ENCODE results near the gene TRIM8. TPM values are rescaled to one million over a fixed set of nuclear protein-coding genes. Genes with fewer than 3 reads are reported as not detected.

Gene TRIM8
- total and polyA plus RNA-seq, 2 of the 8 experiments (the other 6 are each of a cell fraction or from before 2014, with no cell fraction given): 24.9 to 38.8 TPM

DNA sequence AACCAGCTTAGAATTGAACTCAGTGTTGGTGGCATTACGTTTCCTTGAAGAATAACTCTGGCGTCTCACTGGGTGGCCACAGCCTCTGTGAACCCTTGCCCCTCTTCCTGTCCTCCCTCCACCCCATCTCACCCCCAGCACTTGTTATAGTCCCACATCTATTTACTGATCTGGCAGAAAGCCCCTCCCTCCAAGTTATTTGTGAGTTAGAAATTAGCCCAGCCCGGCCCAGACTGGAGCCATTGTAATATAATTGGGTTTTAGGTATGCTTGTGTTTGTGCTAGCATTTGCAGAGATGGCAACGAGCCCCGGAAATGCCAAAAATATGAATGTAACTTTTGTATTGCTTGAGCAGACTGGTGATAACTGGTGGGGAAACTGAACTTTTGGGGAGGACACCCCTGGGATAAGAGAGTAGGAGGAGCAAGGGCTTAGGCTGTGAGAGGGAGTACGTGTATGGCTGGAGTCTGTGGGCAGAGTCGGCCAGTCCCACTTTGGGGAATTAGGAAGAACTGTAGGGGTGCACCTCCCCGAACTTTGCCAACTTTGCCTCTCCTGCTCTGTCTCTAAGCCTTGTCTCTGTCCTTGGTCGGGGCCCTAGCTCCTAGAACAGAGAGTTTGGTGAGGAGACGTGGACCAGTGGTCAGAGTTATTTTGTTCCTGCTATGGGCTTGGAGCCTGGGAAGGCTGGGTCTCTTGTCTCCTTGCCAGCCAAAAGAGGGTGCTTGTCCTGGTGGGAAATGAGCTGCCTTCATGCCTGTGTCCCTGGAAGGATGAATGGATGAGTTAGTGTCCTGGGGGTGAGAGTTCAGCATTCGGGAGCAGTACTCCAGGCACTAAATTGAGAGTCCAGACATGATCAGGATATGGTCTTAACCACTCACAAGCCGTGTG, 19.3 kb upstream of the TRIM8 start:
- H2AK5ac ChIP-seq (ENCODE audit: low read depth, low read length): no peak overlapping the region; the same call in 1 of the 2 replicates
- H3K27ac ChIP-seq (ENCODE audit: low read depth, low read length): no peak overlapping the region
- H3K4me3 ChIP-seq (ENCODE audit: extremely low read depth in 1 of 4, insufficient read depth in 2 of 4, low read depth in 3 of 4, low read length in 4 of 4): no peak overlapping the region
- peak overlapping the region; percentile 40 for H2BK120ac ChIP-seq (replicated peaks; ENCODE audit: low read depth, low read length)
- 88% methylated on average over 12 of the region's 12 CpGs; no CpG with 5 or more reads in 1 of the 2 experiments for WGBS, 2 experiments (ENCODE audit: extremely low coverage in 1 of 2, insufficient coverage in 1 of 2, insufficient read length in 1 of 2, insufficient replicate concordance in 2 of 2, low coverage in 1 of 2, low lambda C conversion rate in 2 of 2, missing lambda C conversion rate in 1 of 2)
- H3K18ac ChIP-seq (ENCODE audit: extremely low read depth, low read length): no peak overlapping the region
- no peaks in the 10 kb centered on the region for H3K27me3 ChIP-seq (replicated peaks in 1 of 4; ENCODE audit: control insufficient read depth in 3 of 4, extremely low read depth in 1 of 4, insufficient read depth in 3 of 4, low read length in 3 of 4)
- H2BK20ac ChIP-seq (ENCODE audit: low read length): peak overlapping the region; percentile 95; the same call in 1 of the 2 replicates
- no peaks in the 10 kb centered on the region for H3K79me2 ChIP-seq (ENCODE audit: control insufficient read depth in 1 of 2, insufficient read depth in 2 of 2, low read length in 2 of 2)
- no peak overlapping the region for H3K23ac ChIP-seq (ENCODE audit: insufficient read length)
- no peak overlapping the region for H3K14ac ChIP-seq (ENCODE audit: insufficient read length)
- H4K20me1 ChIP-seq (replicated peaks in 1 of 2; ENCODE audit: control insufficient read depth in 1 of 2, insufficient read depth in 2 of 2, low read length in 2 of 2): no peaks in the 10 kb centered on the region
- peaks cover 22 to 42% (median 29%) of the 10 kb centered on the region in 4 experiments for H3K4me1 ChIP-seq (replicated peaks in 1 of 4; ENCODE audit: control insufficient read depth in 3 of 4, insufficient read depth in 4 of 4, low read length in 3 of 4)
- H2BK12ac ChIP-seq (ENCODE audit: low read depth, low read length): no peak overlapping the region; the same call in 1 of the 2 replicates
- no peak for TF ChIP-seq SUZ12 (IDR thresholded peaks at IDR 0.05; ENCODE audit: low read length)
- TF ChIP-seq CREB1 (IDR thresholded peaks at IDR 0.05): no peak
- TF ChIP-seq RBBP5 (IDR thresholded peaks at IDR 0.05; ENCODE audit: borderline replicate concordance, low read depth, low read length): no peak
- TF ChIP-seq, protein P1, sequence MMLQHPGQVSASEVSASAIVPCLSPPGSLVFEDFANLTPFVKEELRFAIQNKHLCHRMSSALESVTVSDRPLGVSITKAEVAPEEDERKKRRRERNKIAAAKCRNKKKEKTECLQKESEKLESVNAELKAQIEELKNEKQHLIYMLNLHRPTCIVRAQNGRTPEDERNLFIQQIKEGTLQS (IDR thresholded peaks at IDR 0.05; ENCODE audit: insufficient read depth, low read depth, low read length): no peak
- TF ChIP-seq MAFK (IDR thresholded peaks at IDR 0.05; ENCODE audit: low read depth, low read length): no peak
- TF ChIP-seq RXRA (IDR thresholded peaks at IDR 0.05; ENCODE audit: insufficient read depth, low read depth, low read length): no peak
- TF ChIP-seq RNF2 (IDR thresholded peaks at IDR 0.05; ENCODE audit: borderline replicate concordance, low read depth, low read length, missing control alignments, poor library complexity, severe bottlenecking): no peak
- TF ChIP-seq JUND (IDR thresholded peaks at IDR 0.05; ENCODE audit: low read length): no peak
- CTCF ChIA-PET (ENCODE audit: partially characterized antibody): interaction anchor here (0.6 to 14.3 kb wide), 10 partner anchors 10 to 48 kb away, joined by 3 to 160 read pairs (median 4); partner anchors contain the start of gene TRIM8
- H2BK15ac ChIP-seq (ENCODE audit: low read length): peak overlapping the region; percentile 85
- H4K5ac ChIP-seq (ENCODE audit: insufficient read length, low read depth, low read length): no peak overlapping the region
- no peaks in the 10 kb centered on the region for H3K36me3 ChIP-seq (ENCODE audit: control insufficient read depth in 2 of 4, insufficient read depth in 4 of 4, low read length in 3 of 4)
- FAIRE-seq (no peak), DNase-seq (ENCODE audit: low read depth in 1 of 2, low spot score in 2 of 2) (no peak)
- H3K9me3 ChIP-seq (ENCODE audit: insufficient read depth in 2 of 2, low read depth in 1 of 2, low read length in 1 of 2): no peaks in the 10 kb centered on the region
- H4K8ac ChIP-seq (ENCODE audit: extremely low read depth, insufficient read depth, low read length): no peak overlapping the region; the same call in 1 of the 2 replicates
- H4K91ac ChIP-seq (replicated peaks; ENCODE audit: insufficient read length, low read length): no peak overlapping the region
- no peaks in the 10 kb centered on the region for H3K79me1 ChIP-seq (ENCODE audit: low read depth, low read length)
- 0 out of 2 replicates have a peak overlapping the region, but pooled peaks have one; percentile 22 for H2BK5ac ChIP-seq (ENCODE audit: low read depth, low read length)
- no peaks in the 10 kb centered on the region; the same call in none of the 2 replicates for H3K23me2 ChIP-seq (ENCODE audit: low read depth, low read length)
- H2AFZ ChIP-seq (ENCODE audit: low read length): no peak overlapping the region
- POLR2A ChIA-PET (ENCODE audit: partially characterized antibody): interaction anchor here (0.6 to 3.3 kb wide), 6 partner anchors 10 to 824 kb away, joined by 3 to 27 read pairs (median 3); partner anchors contain the start of gene TRIM8
- no peak overlapping the region for H3K4ac ChIP-seq (replicated peaks; ENCODE audit: insufficient read length, low read depth, low read length)
- H3K56ac ChIP-seq (replicated peaks; ENCODE audit: insufficient read length, low read depth, low read length): no peak overlapping the region
- no peak overlapping the region for H3K9ac ChIP-seq (replicated peaks in 1 of 4; ENCODE audit: extremely low read depth in 1 of 4, low read depth in 3 of 4, low read length in 3 of 4)
- H3K4me2 ChIP-seq (ENCODE audit: insufficient read depth in 1 of 2, low read depth in 2 of 2, low read length in 2 of 2): no peak overlapping the region
